GM19043 (cell line): Measurements from ENCODE around the gene BBOX1.
"Not testable (repeated sequence)": the region's sequence is repeated elsewhere in the genome, so short reads cannot be mapped to it uniquely, and the experiment has no call there.

Source experiments
- ATAC-seq: cut with Tn5 transposase; IDR thresholded peaks from one replicate; pipeline ENCODE4 v1.9.1; 2021; ENCODE audit warnings: low read depth; ENCODE audit not compliant: unreplicated experiment

Gene BBOX1

GRCh38 chr11:27040302-27041115 lies at the start of gene BBOX1:
TSS of gene BBOX1 (plus strand) at chr11:27040815. CDS start at chr11:27055431, 14,616 bp downstream.
- ATAC-seq = no peak

- no peak for ATAC-seq
These were observed 48.5 kb upstream of the BBOX1 start for GRCh38 chr11:26992031-26992541.

DNA sequence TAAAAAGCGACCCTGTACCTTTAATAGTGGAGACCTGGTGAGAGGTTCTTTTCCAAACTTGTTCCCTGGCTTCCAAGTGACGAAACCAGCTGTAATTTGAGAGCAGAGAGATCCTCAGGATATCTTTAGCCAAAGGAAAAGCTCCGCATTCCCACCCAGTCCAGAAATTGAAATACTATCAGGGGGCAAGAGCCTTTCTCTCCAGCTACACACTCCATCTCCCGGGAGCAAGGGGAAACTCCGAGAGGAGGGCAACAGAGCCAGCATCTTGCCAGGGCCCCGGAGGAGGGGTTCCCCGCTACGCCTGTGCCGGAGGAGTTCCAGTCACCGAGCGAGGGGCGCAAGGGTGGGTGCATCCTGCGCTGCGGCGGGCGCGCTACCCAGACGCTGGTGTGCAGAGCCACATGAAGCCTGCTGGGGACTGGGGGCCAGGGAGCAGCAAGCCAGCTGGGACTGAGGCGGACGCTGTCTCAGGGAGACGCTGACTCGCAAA lies 46.6 kb upstream of the BBOX1 start, which contains the start of gene FIBIN:
Gene FIBIN, plus strand, starts transcription at position 148 of the 493 bp plus-strand sequence. CDS start 415 bp downstream, outside the sequence.
- no peak for ATAC-seq

DNA sequence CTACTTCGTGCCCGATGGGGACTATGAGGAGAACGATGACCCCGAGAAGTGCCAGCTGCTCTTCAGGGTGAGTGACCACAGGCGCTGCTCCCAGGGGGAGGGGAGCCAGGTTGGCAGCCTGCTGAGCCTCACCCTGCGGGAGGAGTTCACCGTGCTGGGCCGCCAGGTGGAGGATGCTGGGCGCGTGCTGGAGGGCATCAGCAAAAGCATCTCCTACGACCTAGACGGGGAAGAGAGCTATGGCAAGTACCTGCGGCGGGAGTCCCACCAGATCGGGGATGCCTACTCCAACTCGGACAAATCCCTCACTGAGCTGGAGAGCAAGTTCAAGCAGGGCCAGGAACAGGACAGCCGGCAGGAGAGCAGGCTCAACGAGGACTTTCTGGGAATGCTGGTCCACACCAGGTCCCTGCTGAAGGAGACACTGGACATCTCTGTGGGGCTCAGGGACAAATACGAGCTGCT lies 46.0 kb upstream of the BBOX1 start:
- ATAC-seq = no peak

- ATAC-seq = no peak
These were observed 44.7 kb upstream of the BBOX1 start for GRCh38 chr11:26995701-26996460.

- no peak for ATAC-seq
These were observed 43.2 kb upstream of the BBOX1 start for GRCh38 chr11:26997378-26997777.

GRCh38 chr11:27001136-27001730 lies 39.4 kb upstream of the BBOX1 start:
- ATAC-seq = not testable (repeated sequence)

DNA sequence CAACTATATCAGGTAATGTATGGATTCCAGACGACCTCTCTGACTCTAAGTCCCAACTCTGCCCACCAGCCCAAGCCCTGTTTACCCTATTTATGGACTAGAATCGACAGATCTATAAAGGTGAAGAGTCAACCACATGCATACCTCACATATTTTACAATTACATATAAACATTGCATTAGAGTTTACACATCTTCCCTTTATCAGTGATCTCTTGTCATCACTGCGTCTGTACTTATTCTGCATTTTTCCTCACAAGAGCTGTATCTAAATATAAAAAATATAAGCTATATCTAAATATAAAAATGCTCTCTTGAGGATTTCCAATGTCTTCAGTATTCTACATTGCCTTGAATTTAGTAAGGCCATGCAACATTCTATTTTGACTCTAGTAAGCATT lies 38.2 kb upstream of the BBOX1 start:
- no peak for ATAC-seq

DNA sequence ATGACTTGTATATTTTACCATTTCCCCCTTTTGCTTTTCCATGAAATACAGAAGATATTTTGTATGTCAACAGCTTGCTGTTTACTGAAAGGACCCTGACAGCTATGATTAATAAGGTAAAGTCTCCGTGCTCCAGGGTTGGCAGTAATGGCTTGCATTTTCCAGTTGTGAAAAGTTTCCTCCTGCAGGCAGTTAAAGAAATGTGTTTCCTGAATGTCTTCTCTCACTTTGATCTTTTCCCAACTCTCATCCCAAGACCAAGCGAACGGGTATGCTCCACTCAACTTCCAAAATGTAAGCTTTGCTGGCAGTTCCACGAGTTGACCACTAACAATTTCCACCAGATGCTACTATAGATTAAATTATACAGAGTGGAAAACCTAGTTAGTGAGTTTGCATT lies 37.8 kb upstream of the BBOX1 start:
- no peak for ATAC-seq

- no peak for ATAC-seq
These were observed 36.5 kb upstream of the BBOX1 start for GRCh38 chr11:27004103-27004502.

DNA sequence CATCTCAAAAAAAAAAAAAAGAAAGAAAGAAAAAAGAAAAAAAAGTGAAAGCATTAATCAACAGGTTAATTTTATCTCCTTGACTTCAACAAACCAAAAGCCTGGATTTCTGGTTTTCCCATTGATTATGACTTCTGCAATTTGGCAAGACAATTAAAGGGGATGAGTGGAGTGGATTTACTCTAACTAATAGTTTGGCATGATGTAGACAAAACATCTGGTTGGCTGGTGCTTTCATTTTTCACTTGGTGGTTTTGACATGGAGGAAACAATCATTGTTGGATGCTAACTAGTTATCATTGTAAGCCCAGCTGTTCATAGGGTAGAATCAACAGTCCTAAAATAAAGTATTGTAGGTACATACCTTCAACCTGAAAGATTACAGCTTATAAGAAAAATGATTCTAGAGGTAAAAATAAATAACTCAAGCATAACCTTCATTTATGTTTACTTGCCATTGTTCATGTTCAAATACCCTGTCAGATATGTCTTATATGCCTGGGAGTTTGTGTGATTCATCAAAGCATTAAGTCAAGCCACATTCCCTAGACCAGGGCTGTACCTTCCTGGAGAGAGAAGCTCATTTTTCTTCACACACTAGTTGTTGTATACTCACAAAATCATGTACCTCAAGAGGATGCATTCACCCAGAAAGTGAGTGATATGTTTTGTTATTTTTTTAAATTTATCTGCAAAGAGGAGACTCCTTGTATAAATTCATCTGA lies 31.6 kb upstream of the BBOX1 start:
- ATAC-seq = no peak

DNA sequence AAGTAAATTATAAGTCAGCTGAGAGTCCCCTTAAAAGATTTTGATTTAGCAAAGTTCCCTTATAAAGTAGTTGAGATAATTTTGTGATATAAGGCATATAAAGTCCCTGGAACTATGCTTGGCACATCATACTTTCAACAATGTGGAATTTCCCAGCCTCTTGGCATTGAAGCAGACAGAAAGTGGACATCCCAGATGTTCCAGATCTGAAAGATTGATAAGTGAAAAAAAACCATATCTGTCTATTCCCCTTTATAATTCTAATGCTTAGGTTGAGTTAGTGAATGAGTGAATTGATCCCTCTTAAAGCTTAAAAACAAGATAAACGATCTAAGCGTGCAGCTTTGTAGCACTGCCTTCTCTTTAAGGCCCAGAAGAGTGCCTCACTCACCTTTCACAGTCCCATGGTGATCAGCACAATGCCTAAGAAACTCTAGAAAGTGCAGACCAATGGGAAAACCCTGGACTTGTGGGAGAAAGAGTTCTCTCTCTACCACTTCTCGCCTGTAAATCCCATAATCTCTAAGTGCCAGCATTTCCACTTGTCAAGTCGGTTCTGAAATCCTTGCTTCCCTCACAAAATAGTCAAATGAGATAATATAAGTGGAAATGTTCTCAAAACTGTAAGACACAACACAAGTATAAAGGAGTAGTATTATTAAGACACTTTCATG lies 28.9 kb upstream of the BBOX1 start:
- no peak for ATAC-seq

DNA sequence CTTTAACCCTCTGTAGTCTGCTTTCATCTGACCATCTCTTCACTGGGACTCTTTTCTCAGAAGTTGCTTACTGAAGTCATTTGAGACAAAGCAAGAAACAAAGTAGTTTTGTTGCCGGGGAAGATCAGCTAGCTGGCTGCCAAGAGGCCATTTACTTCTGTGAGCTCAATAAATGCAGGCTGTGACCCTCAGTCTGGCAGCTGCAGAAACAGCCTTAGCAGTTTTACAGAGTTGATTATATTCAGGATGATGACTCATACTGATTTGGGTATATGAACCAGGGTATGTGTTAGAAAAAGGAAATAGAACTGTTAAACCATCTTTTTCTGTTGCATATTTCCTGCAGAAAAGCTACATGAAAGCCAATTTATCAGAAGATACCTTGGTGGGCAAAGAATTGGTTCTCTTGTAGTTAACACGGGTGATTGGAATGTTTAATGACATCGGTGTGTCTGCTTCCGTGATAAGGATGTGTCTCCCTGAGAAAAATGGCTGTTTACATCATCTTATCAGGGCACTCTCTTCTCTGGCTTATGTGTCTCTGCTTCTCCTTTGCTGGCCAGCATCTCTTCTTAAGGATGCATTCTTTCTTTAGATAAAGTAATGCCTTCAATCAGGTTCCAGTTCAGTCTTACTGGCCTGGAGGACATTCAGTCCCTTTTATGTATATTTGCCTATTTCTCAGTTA lies 28.2 kb upstream of the BBOX1 start:
- ATAC-seq = no peak

DNA sequence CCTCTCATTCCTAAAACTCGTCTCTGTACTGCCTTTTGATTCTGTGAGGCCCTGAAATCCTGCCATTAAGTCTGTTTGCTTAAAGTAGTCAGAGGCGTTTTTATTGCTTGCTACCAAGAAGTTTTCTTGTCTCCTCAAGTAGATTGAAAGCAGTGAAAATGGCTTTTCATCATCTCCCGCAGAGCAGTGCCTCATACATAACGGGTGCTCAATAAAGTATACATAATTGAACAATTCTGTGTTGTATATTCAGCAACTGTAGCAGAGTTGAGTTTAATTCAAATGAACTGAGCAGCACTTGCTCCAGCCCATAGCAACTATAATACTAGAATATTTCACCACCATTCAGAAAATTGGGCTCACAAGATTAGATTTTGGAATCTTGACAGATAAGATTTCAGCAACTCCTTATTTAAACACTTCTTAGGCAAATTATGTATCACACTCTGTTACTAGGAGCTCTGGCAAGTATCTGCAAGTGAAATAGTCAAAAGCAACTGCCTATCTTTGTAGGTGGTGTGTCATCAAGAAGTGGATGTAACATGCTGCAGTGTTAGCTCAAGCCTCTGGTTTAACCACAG lies 26.7 kb upstream of the BBOX1 start:
- ATAC-seq = no peak

GRCh38 chr11:27018902-27019529 lies 21.6 kb upstream of the BBOX1 start:
- no peak for ATAC-seq

DNA sequence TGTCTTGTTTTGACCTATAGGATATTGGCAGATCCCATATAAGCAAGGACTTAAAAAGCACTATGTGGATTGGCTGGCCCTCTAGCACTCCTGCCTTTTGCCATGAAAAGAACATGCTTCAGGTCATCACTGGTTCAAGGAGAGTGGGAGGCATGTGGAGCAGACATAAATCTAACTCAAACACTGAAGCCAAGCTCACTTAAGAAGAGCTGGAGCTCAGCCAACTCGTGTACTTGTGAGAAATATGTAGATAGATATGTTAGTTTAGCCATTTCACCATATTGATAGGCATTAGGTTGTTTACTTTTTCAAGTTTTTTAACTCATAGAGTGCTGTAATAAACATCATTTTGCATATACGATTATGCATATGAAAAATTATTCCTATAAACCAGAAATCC lies 19.9 kb upstream of the BBOX1 start:
- no peak for ATAC-seq

GRCh38 chr11:27022659-27023251 lies 17.9 kb upstream of the BBOX1 start:
- no peak for ATAC-seq

DNA sequence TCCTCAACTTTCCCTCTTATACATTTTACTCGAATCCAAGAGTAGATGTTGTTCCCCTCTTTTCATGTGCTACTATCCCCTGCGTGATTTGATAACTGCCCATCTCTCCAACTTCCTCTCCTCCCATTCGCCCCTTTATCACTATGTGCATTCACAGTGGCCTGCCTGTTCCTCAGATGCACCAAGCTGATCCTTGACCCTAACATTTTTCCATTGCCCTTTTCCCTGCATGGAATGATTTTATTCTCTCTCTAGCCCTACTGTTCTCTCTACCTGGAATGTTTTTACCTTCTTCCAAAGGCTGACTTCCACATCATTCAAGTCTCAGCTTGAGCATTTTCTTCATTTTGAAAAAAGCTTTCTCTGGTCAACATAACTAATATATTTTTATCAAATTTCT lies 15.8 kb upstream of the BBOX1 start:
- ATAC-seq = no peak
